Measurements from ENCODE around the gene POLR3H.

Gene POLR3H

DNA sequence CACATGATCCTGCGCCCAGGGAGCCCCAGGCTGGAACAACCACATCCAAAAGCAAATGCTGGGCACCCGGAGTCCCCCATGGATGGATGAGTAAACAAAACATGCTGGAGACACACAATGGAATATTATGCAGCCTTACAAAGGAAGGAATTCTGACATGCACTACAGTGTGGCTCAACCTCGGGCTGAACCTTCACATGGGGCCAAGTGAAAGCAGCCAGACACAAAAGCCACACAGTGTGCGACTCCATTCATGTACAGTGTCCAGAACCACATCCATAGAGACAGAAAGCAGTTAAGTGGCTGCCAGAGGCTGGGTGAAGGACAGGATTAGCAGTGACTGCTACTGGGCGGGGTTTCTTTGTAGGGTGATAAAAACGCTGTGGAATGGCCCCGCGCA is 10.1 kb downstream of the POLR3H start:
- DNase-seq = no peak

DNA sequence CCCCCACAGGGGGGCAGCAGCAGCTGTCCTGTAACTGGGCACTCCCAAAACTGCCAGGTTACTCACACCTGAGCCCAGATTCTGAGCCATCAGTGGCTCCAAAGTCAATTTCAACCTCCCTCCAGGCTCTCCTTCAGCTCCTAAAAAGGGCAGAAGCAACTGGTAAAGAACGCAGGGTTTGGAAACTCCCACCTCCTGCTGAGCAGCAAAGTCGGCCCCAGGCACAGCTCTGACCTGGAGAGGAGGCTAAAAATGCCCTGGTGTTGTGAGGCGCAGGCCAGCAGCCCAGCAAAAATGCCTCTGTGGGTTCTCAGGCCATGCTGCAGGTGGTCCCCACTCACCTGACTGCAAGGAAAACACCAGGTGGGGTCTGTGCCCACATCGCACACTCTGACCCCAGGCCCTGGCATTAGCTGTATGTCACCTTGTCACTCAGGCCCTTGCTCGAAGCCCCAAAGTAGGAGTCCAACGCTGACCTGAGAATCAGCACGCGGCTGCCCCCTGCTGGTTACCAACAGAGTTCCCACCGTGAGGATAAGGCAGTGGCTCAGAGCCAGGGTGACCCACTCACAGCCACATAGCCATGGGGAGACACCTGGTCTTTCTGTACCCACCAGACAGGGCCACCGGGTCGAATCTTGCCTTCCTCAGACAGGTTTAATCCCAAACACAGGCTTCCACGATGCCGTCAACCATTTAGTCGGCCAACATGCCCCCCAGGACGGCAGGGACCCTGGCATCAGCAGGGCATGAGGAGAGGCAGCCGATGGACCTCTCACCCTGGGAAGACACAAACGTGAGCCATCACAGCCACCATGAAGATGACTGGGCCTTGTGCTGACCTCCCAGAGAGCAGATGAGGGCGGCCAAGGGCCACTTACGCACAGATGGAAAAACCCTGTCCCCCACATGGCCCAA is 11.1 kb downstream of the POLR3H start:
- DNase-seq = peak; percentile 23

DNA sequence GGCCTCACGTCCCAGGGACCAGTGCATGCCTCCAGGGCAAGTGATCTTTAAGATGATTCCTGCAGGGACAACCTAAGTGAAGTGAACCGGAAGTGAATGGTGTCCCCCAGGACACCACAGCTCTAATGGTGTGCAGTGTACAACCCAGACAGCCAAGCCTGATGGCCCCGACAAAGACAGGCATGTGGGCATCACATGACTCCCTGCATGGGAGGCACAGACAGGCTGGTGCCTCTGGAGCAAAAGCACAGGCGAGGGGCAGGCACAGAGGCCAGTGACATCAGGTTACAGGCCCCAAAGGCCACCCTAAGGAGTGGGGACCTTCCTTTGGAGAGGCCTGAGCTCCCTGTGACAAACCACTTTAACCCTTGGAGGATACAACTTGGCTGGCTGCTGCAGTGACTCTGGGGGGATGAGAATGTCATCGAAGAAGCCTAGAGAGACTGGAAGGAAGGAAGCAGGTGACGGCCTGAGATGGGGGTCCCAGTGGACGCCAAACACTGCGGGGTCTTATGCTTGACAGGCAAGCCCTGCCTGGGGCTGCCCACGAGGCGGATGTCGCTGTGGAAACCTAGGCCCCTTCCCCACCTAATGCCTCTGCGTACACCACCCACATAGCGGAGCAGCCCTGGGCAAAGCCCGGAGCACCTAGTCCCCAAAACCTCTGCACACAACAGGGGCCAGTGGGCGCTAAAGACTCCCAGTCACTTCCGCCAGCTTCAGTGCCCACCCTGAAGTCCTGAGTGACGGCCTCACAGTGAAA is 12.4 kb downstream of the POLR3H start:
- DNase-seq = no peak

DNA sequence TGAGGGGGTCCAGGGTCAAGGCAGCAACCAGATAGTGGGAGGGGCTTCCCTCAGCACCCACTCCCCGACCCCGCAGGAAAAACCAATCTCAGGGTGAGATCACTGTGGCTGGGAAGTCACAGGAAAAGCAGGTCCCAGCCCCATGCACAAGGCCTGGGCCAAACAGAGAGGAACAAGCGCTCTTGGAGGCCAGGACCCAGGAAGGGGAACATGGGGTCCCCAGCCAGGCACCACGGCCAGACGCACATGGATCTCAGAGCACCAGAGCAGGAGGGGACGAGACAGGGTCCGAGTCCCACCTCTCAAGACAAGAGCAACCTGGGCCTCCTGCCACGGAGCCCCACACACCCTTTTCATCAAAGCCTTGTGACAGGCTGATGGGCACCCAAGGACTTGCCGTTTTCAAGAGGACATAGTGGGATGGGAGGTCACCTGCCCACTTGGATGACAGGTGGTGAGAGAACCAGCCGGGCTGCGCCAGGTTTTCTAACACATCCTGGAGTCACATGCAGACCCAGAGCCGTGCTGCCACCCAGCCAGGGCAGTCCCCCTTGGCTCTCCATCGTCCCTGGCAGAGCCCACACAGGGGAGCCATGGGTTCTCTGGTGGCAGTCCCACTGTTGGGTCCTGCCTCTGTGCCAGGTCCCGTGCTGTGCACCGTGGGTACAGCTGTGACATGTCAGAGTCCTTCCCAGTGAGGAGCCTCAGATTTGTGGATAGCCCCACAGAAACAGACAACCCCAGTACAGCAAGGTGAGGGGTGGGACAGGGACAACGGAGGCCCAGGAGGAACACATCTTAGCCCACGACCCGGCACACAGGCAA is 13.2 kb downstream of the POLR3H start:
- no peak for DNase-seq

DNA sequence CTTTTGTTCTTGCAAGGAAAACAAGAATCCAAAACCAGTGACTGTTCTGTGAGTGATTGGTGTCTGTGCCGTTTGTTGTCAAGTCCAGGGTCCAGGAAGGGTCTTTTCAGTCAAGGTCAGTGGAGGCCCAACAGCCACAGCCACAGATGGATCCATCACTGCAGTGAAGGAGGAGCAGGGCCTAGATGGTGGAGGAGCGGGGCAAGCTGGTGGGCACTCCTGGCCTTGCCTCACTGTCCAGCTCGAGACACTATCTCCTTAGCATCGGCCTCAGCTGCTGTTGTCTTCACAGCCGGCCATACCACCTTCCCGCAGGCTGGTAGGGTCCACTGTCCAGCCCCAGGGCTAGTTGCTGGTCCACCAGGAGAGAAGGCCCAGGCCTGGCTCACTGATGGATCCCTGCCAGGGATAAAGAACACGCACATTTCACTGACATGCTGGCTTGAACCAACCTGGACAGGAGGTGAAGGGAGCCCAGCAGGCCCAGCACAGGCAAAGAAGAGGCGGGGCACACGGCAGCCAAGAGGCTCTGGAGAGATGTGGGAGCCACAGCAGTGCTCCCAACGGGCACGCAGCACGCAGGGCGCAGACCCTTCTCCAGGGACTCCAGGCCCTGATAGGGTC is 15.2 kb downstream of the POLR3H start:
- DNase-seq = no peak

DNA sequence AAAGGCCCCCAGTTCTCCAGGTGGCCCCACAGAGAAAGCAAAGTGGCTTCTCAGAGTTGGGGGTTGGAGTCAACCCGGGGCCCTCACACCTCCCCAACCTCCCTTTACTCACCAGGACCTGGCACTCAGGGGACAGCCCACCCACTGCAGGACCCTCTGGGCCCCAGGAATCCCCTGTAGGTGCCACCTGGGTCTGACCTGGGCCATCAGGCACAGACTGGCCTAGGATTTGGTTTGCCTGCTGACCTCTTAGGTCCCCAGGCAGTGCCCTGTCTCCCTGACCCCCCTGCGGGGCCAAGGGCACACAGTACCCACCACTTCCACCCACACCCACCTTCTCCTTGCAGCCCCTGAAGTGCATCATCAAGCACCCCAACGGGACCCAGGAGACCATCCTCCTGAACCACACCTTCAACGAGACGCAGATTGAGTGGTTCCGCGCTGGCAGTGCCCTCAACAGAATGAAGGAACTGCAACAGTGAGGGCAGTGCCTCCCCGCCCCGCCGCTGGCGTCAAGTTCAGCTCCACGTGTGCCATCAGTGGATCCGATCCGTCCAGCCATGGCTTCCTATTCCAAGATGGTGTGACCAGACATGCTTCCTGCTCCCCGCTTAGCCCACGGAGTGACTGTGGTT is 16.0 kb downstream of the POLR3H start:
- no peak for DNase-seq

DNA sequence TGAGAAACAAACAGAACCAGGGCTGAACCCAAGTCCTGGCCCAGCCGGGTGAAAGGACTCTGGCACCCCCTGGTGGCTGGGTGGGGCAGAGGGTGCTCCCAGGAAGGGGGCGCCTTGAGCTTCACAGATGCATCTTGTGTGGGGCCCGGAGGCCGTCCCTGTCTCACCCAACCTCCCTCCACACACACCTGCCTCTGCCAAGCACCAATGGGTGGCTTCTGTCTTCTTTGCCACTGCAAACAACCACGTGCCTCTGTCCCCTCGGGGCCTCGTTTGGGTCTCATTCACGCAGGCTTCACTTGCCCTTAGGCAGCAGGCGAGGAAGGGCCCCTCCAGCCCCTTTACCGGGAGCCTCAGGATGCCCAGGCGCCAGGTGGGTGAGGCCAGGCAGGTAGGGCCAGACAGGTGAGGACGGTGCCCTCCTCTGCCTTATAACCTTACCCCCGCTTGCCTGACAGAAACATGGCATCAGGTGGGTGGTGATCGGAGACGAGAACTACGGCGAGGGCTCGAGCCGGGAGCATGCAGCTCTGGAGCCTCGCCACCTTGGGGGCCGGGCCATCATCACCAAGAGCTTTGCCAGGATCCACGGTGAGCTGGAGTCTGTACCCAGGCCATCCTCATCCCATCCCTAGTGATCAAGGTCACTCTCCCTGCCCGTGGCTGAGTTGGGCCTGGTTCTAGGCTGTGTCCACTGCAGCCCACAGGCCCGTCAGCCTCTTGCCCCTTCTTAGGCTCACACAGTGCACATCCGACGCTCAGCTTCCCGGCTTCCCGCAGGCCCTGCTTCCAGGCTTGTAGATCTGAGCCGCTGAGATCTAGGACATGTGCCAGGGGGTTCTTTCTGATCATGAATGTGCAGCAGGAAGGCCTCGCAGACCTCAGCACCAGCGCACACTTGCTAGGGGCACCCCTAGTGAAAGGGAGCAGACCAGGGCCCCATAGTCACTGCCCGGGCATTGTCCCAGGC is 17.2 kb downstream of the POLR3H start:
- no peak for DNase-seq

DNA sequence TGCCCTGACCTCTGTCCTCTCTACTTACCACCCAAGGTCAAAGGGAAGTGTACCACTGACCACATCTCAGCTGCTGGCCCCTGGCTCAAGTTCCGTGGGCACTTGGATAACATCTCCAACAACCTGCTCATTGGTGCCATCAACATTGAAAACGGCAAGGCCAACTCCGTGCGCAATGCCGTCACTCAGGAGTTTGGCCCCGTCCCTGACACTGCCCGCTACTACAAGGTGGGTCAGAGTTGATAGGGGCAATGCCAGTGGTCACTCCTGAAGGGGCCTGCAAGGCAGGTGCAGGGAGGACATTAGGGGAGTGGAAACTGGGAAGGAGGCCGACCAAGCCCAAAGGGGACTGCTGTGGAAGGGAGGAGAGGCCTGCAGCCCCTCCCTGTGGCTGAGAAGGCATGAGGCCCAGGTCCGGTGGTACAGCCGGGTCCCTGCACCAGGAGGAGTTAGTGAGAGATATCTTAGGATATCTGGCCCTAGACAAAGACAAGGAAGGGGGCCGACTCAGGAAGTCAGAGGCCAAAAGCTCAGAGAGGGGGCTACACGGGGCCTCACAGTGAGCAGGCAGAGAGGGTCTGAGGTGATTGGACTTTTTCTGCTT is 17.9 kb downstream of the POLR3H start:
- no peak for DNase-seq

DNA sequence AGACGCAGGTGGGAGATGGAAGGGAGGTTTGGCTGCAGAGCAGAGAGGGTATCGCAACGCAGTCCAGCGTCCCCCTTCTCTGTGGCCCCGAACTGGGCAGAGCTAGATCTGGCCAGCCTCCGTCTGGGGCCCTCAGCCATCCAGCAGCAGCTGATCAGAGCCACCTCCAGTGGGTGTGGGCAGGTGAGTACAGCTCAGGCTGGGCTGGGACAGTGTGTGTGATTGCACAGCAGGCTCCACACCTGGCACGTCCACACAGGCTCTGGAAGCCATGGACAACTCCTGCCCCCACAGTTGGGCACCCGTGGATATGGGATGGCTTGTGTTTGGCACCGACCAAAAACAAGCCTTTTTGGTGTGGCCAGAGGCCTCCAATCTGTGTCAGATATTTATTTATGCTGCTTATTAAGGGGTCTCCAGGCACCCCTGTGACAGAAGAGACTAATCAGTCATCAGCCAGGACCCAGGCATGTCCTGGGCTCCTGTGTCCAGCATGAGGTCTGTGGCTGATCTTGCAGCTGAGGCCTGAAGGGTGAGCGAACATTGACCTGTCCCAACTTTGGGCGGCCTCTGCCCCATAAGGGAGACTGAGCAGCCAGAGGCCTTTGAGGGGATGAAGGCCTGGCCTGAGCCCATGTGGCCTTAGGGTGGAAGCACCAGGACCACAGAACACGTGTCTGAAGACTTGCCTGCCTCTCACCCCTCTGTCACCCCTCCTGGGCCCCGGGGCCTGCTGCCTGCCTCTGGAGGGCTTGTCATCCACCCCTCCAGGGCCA is 18.6 kb downstream of the POLR3H start:
- no peak for DNase-seq

DNA sequence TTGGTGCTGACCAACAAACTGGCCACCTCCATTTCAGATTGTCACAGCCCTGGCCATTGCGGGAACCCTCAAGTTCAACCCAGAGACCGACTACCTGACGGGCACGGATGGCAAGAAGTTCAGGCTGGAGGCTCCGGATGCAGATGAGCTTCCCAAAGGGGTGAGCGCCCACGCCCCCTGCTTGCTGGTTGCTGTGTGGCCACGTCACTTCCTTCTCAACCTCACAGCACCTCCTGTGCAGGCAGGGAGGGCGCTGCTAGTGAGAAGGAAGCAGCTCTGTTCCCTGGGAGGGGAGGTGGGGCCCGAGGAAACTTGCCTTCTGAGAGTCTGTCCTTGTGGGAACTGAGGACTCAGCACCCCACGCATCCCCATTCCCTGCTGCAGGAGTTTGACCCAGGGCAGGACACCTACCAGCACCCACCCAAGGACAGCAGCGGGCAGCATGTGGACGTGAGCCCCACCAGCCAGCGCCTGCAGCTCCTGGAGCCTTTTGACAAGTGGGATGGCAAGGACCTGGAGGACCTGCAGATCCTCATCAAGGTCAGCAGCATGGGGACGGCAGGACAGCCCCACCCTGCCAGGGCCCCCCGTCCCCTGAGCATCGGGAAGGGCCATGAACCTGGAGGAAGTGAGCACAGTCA is 19.3 kb downstream of the POLR3H start:
- DNase-seq = no peak

DNA sequence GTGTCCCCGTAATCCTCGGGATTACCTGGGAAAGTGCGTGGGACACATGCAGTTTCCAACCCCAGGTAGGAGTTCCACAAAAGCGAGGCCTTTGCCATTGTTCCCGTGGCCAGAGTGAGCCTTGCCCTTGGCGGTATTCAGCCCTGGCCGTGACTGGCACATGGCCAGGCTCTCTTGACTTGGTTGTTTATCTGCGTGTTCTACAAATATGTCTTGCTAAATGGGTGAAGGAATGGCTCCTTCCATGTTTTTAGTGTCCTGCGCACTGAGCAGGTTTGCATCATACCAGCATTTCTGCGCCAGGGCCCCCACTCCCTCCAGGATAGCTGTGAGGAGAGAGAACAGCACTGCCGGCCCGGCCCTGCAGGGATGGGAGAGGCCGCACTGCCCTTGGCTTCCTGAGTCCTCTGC is 20.0 kb downstream of the POLR3H start:
- DNase-seq = no peak

DNA sequence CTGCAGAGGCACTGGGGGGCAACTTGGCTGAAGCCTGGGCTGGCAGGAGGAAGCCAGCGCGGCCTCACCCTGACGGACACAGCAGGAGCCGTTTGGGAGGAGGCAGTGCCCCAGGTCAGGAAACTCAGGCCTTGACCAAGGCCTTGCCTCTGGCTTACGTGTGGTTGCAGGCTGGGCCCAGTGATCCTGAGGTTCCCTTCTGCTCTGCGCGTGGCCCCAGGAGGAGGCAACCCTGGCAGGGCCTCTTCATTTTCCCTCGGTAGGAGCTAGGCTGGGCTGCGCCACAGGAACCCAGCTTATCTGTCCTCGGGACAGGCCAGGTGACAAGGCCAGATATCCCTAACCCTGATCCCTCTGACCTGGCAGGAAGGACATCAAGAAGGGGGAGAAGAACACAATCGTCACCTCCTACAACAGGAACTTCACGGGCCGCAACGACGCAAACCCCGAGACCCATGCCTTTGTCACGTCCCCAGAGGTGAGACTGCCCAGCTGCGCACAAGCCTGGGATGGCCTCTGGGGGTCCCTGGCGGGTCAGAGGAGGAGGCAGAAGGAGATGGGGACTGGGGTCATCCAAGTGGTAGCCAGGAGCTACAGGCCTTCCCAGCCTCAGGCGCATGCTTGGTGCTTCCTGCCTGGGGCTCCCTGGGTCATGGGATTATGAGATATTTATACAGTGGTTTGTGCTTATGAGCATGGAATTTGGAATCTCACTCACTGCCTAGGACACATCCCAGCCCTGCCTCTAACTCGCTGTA is 20.6 kb downstream of the POLR3H start:
- DNase-seq = no peak

DNA sequence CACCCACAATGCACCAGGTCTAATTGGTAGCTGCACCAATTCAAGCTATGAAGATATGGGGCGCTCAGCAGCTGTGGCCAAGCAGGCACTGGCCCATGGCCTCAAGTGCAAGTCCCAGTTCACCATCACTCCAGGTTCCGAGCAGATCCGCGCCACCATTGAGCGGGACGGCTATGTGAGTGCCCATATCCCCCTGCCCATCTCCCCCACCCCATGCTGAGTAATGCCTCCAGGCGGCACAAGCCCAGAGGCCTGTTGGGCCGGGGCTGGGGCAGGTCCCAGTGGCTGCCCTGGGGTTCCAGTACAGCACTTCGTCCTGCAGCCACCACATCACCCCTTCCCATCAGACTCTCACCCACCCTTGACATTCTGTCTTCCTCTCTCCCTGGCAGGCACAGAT is 21.5 kb downstream of the POLR3H start:
- no peak for DNase-seq

DNA sequence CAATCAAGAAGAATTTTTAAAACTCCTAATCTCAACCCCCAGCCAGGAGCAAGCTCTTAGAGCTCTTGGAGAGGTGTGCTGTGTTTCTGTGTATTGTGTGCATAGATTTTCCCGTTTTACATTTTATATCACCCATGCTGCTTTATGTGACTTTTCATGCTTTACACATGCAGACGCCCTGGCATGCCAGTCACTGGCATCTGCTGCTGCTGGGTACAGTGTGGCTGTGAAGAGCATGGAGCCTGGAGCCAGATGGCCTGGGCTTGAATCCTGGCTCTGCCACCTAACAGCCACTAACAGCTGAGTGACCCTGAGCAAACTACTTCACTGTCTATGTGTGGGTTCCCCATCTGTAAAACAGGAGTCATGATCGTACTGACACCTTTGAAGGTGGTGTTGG is 23.1 kb downstream of the POLR3H start:
- no peak for DNase-seq

DNA sequence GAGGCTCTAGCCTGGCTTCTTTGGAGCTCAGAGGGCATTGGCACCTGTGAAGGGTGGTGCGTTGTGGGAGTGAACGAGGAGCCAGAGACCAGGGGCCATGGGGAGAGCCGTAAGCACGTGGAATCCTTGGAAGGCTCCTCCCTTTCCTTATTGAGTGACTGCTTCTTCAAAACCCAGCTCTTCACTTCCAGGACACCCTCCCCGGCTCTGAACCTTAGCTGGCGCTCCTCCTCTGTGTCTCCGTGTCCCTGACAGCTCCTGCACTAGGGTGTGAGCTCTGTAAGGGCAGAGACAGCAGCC is 26.3 kb downstream of the POLR3H start:
- DNase-seq = no peak

DNA sequence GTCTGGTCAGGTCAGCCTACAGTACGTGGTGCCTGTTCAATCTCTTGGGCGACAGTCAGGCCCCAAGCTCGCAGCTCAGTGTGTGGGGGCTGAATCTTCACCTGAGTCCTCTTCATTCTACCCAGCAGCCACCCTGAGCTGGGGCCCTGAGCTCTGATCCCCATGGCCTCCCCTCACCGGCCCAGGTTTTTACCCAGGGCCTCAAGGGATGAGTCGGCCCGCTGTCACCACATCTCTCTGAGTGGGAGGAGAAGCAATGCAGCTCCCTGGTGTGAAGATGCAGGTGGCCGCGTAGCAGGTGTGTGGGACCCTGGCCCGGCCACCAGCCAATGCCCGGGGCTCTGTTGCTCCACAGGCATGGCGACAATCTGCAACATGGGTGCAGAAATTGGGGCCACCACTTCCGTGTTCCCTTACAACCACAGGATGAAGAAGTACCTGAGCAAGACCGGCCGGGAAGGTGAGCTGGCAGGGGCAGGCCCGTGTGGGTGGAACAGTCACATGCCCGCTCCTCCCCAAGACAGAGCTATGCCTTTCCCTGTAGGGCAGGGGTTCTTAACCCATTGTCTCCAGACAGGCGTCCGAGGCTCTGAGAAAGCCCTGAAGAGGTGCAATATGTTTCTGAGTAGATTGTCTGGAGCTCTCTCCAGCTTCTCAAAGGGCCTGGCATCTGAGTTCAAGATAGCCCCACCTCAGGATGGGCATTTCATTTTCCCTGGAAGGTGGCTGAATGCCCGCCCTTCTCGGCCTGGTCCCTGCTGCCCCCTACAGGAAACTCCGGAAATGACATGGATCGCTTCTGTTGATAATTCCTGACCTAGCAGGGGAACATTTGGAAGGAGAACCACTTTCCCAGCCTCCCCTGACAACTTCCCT is 26.9 kb downstream of the POLR3H start:
- peak; percentile 27 for DNase-seq

DNA sequence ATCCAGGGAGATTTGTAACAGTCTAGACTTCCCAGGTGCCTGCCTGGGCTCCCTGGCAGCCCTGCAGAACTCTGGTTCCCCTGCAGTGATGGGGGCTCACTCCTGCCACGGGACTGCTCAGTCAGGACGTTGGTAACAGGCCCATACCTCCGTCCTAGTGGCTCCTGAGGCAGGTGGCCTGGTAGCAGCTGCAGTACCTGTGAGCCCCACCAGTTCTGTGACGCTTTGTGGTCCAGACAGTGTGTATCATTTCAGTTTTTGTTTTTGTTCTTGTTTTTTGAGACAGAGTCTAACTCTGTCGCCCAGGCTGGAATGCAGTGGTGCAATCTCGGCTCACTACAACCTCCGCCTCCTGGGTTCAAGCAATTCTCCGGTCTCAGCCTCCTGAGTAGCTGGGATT is 27.8 kb downstream of the POLR3H start:
- DNase-seq = no peak

DNA sequence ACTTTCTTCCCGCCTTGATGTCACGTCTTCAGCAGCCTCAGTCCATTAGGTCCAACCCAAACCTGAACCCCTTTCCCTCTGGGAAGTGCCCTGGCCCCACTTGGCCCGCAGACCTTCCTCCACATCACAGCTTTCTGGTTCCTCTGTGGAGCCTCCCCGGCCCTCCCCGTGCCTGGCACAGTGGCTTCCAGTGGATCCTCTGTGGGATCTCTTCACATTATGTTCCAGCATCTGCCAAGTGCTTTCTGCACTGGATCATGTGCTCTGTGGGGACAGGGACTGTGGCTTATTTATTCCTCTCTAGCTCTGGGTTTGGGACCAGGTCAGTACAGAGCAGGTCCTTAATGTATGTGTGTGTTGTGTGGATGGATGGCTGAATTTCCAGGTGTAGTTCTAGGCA is 30.9 kb downstream of the POLR3H start:
- no peak for DNase-seq
